Activated T-cell treated with anti-CD3 and anti-CD28 coated beads, Interleukin-2, amount 50 U/mL, for 72 hours (primary cell): ENCODE measurements around the gene POLR1A. TPM values are rescaled to one million over a fixed set of nuclear protein-coding genes. Genes with fewer than 3 reads are reported as not detected.

Experiments used
- ATAC-seq, 2 donors: fragments of 150-1000 bp; cut with Tn5 transposase; replicated peaks in 1 of 2; 2 replicates each; pipeline ENCODE4 v1.10.0; 2021; ENCODE audit warnings: moderate library complexity in 2 of 2, mild to moderate bottlenecking in 1 of 2
- DNase-seq, 2 donors: peaks; one replicate each; pipeline ENCODE4 v3.0.0; 2021 to 2022; ENCODE audit warnings: mixed read lengths in 1 of 2
- H3K27ac Mint-ChIP-seq: one replicate; pipeline ENCODE4 v1.8.0; 2022; ENCODE audit warnings: mild to moderate bottlenecking, moderate library complexity, mixed read lengths
- H3K27me3 Mint-ChIP-seq: one replicate; pipeline ENCODE4 v1.8.0; 2022; ENCODE audit warnings: low read depth, mixed read lengths
- H3K36me3 Mint-ChIP-seq, 2 donors: one replicate each; pipeline ENCODE4 v1.8.0; 2022; ENCODE audit warnings: mixed read lengths in 2 of 2, mild to moderate bottlenecking in 1 of 2; ENCODE audit not compliant: insufficient read depth in 2 of 2
- H3K4me1 Mint-ChIP-seq: one replicate; pipeline ENCODE4 v1.8.0; 2022; ENCODE audit warnings: low read depth, mixed read lengths
- H3K4me3 Mint-ChIP-seq, 2 donors: one replicate each; pipeline ENCODE4 v1.8.0; 2022; ENCODE audit warnings: mild to moderate bottlenecking in 2 of 2, mixed read lengths in 2 of 2, moderate library complexity in 2 of 2
- H3K9me3 Mint-ChIP-seq, 2 donors: one replicate each; pipeline ENCODE4 v1.8.0; 2022; ENCODE audit warnings: mixed read lengths in 2 of 2
- total RNA-seq, 2 donors: library from RNA; stranded (reverse); gene quantifications; one replicate each; pipeline ENCODE4 v1.2.3, GENCODE V29; 2022

POLR1A gene
- total RNA-seq, 2 donors from 2014 or later, result 23.5 to 28.0 TPM

DNA sequence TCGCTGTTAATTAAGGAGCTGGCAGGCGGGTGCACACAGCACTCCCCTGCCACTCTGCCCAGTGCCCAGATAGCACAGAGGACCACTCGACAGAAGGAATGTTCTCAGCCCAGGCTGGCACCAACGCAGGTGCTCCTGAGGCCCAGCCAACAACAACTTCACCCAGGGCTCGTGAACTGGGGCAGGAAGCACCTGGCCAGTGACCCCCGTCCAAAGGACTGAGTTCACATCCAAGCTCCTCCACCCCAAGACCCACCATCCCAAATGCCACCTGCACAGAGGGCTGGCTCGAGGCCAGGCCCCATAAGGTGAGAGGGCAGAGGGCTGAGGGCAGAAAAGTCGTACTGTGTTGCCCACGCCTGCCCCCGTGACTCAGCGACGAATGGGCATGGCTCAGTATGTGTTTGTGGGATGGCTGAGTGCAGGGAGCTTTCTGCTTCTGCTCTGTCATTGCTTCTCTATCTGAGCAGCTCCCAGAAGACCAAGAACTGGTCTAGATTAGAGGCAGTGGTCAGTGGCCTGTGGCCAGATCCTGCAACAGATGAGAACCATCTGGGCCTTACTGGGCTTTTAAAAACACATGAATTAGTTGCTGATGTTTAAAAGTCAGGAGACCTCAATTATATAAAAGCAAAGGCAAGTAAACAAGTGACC, 68.4 kb downstream of the POLR1A start:
- peak; percentile 53 to 57 for ATAC-seq
- peak; percentile 71 to 76 for DNase-seq
- Mint-ChIP-seq H3K36me3 (peaks cover 12 to 18% of the 10 kb centered on the region in 2 donors), H3K4me3 (peak overlapping the region; percentile 85 to 95), H3K9me3 (no peaks in the 10 kb centered on the region), H3K27me3 (no peaks in the 10 kb centered on the region), H3K4me1 (peaks cover 80% of the 10 kb centered on the region), H3K27ac (peak overlapping the region; percentile 97)

DNA sequence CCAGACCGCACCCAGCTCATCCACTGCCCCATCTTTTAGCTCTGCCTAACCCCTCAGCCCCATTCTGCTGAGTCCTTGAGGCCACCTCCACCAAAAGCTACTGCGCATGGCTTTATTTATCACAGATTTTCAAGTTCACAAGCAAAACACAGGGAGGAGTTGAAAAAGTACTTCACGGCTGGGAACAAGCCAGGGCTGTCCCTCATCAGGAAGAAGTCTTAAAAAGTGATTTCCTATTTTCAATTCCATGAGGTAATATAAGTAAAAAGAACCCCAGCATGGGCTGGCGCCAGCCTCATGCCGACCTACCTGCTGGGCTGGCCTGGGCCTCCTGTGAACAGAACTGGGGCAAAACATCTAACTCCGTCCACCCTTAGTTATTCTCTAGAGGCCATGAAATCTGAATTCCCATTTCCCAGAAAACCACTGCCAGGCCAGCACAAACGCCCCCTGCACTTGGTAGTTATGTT, 69.0 kb downstream of the POLR1A start:
- Mint-ChIP-seq H3K9me3 (no peaks in the 10 kb centered on the region), H3K4me3 (peak overlapping the region; percentile 85 to 95), H3K27ac (peak overlapping the region; percentile 97), H3K4me1 (peaks cover 76% of the 10 kb centered on the region), H3K36me3 (peaks cover 14 to 22% of the 10 kb centered on the region in 2 donors), H3K27me3 (no peaks in the 10 kb centered on the region)
- ATAC-seq (no peak), DNase-seq (no peak)

DNA sequence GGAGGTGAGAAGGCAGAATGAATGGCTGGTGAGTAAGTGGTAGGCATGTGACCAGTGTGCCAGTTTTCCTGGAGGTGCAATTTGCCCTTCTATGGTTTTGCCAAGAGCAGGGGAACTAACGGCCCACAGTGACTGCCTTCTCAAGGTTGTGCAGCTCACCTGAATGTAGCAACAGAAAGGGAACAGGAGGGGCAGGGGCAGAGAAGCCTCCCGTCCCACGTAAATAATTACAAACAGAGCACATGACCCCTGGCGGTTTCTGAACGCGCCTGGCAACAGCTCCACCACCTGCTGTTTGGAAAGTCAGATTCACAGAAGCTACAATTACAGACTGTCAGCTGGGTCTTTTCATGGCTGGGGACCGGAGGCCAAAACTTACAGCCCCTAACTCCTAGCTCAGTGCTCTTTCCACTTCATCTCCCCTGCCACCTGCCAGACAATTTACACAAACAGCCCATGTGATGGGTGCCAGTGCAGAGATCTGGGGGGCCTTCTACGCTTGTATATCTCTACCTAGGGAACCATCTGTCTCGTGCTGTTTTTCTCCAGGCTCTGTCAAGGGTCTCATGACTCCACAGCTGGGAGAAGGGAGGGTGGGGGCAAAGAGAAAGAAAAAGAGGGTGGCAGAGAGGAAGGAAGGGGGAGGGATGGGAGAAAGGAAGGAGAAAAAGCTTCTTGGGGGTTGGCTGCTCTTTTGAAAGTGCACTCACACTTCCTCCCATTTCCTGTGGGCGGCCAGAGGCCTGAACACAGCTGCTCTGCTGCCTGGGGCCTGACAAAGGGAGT, 69.6 kb downstream of the POLR1A start:
- Mint-ChIP-seq H3K4me3 (peak overlapping the region; percentile 85 to 95), H3K27ac (peak overlapping the region; percentile 77), H3K27me3 (no peaks in the 10 kb centered on the region), H3K36me3 (peaks cover 12 to 23% of the 10 kb centered on the region in 2 donors), H3K9me3 (no peaks in the 10 kb centered on the region), H3K4me1 (peaks cover 74% of the 10 kb centered on the region)
- ATAC-seq (peak; percentile 38 to 54), DNase-seq (peak; percentile 72 to 74)

DNA sequence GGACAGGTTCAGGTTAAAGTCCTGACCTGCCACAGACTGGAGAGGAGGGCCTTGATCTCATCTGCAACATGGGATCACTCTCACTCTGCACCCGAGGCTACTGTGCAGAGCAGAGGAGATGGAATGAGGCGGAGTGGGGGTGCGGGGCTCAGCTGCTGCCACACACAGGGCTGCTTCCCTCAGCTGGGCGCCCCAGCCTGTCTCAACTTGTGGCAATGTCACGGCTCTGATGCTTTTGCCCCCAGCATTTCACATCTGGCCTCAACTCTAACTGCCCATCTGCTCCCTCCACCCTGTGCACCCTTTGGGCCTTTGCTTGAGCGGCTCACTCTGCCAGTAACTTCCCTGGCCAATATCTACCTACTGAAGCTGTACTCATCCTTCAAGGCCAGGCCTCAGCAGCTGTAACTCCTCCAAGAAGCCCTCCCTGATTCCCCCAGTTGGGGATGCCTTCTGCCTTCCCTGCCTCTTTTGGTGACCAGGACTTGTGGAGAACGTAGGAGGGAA, 70.3 kb downstream of the POLR1A start:
- H3K36me3 Mint-ChIP-seq, result peaks cover 13 to 22% of the 10 kb centered on the region in 2 donors
- H3K9me3 Mint-ChIP-seq, result no peaks in the 10 kb centered on the region
- peak overlapping the region; percentile 77 for H3K27ac Mint-ChIP-seq
- H3K4me3 Mint-ChIP-seq, result peak overlapping the region; percentile 85 to 95
- ATAC-seq (no peak), DNase-seq (no peak)
- H3K4me1 Mint-ChIP-seq, result peaks cover 67% of the 10 kb centered on the region
- no peaks in the 10 kb centered on the region for H3K27me3 Mint-ChIP-seq

DNA sequence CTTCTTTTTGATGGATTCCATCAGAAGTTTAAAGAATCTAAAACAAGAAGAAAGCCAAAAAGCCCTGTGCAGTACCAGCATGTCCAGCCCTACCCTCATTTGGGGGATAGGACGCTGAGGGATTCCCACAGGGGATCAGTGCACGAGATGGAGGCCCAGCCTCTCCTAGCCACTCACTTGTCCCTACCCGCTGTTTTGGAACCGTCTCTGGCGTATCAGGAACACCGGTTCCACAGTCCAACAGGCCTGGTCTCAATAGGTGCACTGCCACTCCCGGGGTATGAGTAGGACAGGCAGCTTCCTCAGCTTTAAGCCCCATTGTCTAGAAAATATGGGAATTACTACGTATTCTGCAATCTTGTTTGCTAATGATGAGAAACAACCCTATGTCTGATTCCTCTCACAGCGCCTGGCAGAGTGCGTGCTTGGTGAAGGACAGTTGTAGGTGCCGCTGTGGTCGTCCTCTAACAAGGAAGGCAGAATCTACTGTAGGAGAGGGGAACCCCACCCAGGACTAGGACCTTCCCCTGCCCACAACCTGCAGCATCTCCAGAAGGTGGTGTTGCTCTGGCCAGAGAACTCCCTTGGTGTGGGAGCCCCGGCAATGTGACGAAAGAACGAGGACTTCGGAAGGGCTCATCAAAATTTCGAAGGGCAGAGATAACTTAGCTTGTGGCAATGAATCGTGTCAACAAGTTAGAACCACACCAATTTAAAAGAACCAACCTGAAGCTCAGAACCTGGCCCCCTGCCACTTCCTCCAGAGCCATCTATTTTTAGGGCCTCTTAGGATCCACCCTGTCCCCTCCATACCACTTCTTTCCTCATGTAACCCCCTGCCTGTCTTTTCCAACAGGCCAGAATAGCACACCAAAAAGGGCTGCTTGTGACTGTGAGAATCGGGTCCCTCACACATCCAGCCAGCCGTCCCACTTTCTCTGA, 71.7 kb downstream of the POLR1A start:
- no peaks in the 10 kb centered on the region for H3K9me3 Mint-ChIP-seq
- no peak for DNase-seq
- ATAC-seq, result no peak
- no peak overlapping the region for H3K4me3 Mint-ChIP-seq
- H3K27me3 Mint-ChIP-seq, result no peaks in the 10 kb centered on the region
- peaks cover 11 to 22% of the 10 kb centered on the region in 2 donors for H3K36me3 Mint-ChIP-seq
- no peak overlapping the region for H3K27ac Mint-ChIP-seq
- peaks cover 53% of the 10 kb centered on the region for H3K4me1 Mint-ChIP-seq

DNA sequence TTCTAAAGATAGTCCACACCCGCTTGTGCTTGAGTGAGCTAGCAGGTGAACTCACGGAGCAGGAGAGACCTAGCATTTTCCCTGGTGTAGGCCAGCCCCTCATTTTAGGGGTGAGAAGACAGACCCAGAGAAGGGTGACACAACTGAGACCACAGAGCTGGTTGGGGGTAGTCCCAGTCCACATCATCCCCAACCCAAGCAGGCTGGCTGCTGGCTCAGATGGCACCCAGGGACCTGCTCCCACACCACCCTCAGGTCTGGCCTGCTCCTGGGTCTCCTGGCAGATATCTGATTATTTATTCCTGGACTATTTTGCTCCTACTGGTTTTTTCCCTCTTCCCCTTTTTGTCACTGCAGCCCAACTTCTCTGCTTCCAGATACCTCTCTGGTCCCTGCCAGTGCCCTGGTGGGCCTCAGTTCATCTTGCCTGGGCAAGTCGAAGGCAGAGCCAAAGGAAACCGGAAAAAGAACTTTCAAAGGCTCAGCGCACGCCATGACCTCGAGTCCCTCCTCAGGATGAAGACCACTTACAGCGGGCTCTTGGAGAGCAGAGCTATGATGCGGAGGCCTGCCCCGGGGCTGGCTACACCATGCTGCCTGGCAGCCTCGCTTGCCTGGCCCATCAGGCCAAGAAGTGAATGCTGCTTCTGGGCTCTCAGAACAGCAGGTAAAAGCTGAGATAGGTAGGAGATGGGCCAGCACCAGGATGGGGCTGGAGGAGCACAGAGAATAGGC, 72.7 kb downstream of the POLR1A start:
- DNase-seq, result no peak
- Mint-ChIP-seq H3K9me3 (no peaks in the 10 kb centered on the region), H3K4me1 (peaks cover 43% of the 10 kb centered on the region), H3K27ac (peak overlapping the region; percentile 13), H3K36me3 (peaks cover 8 to 20% of the 10 kb centered on the region in 2 donors), H3K27me3 (no peaks in the 10 kb centered on the region), H3K4me3 (no peak overlapping the region)
- ATAC-seq, result no peak

DNA sequence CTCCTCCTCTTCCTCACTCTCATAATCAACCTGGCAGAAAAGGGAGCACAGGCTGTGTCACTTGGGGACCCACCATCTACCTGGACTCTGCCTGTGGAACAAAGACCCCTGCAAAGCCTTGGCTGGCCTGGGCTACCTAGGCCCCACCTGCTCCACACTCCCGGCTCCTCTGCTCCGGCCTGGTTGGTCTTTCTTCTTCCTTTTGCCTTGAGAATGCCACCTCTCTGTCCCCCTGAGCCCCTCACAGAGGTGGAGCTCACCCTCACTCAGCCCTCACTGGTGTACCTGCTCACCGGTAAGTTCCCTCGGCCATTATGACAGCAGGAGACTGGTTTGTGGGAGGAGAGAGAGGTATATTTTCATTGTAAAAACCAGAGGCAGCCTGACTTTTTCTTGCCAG, 74.1 kb downstream of the POLR1A start:
- Mint-ChIP-seq H3K9me3 (no peaks in the 10 kb centered on the region), H3K4me1 (peaks cover 29% of the 10 kb centered on the region), H3K4me3 (no peak overlapping the region), H3K36me3 (peaks cover 8 to 22% of the 10 kb centered on the region in 2 donors), H3K27ac (no peak overlapping the region), H3K27me3 (no peaks in the 10 kb centered on the region)
- DNase-seq (no peak), ATAC-seq (no peak)

DNA sequence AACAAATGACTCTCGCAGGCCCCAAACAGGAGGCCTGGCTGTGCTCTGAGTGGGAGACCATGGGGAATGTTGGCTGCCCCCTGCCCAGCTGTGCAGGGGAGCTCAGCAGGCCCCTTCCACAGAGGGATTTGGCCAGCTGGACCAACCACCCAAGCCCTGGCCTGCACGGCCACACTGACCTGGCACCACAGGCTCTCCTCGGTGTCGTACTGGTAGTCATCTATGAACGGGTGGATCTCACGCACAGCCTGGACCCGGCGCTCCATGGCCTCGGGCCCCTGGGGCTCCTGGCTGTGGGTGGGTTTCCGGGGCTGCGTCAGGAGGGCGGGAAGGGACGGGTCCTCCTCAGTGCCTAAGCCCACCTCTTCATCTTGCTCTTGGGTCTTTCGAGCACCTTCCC, 74.5 kb downstream of the POLR1A start:
- ATAC-seq (no peak), DNase-seq (no peak)
- peaks cover 24% of the 10 kb centered on the region for H3K4me1 Mint-ChIP-seq
- H3K36me3 Mint-ChIP-seq, result peaks cover 8 to 22% of the 10 kb centered on the region in 2 donors
- no peak overlapping the region for H3K27ac Mint-ChIP-seq
- H3K4me3 Mint-ChIP-seq, result no peak overlapping the region
- H3K9me3 Mint-ChIP-seq, result no peaks in the 10 kb centered on the region
- H3K27me3 Mint-ChIP-seq, result no peaks in the 10 kb centered on the region

DNA sequence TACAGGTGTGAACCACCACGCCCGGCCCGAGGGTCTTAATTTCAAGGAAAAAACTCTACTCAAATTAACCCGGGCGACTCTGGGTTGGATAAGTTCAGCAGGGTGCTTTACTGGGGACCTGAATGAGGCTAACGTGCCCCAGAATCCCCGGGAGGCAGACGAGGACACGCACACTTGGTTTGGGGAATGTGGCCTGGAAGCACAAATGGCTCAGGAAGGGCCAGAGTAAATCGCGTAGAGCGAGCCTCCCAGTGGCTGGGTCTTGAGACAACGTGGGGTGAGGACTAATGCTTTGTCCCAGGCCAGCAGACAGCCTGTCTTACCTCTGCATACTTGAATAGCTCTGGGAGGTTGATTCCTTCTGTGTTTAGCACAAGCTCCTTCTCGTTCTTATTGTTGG, 75.8 kb downstream of the POLR1A start:
- no peaks in the 10 kb centered on the region for H3K9me3 Mint-ChIP-seq
- no peaks in the 10 kb centered on the region for H3K27me3 Mint-ChIP-seq
- H3K36me3 Mint-ChIP-seq, result peaks cover 8 to 22% of the 10 kb centered on the region in 2 donors
- H3K4me1 Mint-ChIP-seq, result peaks cover 14% of the 10 kb centered on the region
- no peak for DNase-seq
- no peak overlapping the region for H3K27ac Mint-ChIP-seq
- H3K4me3 Mint-ChIP-seq, result no peak overlapping the region
- no peak for ATAC-seq

DNA sequence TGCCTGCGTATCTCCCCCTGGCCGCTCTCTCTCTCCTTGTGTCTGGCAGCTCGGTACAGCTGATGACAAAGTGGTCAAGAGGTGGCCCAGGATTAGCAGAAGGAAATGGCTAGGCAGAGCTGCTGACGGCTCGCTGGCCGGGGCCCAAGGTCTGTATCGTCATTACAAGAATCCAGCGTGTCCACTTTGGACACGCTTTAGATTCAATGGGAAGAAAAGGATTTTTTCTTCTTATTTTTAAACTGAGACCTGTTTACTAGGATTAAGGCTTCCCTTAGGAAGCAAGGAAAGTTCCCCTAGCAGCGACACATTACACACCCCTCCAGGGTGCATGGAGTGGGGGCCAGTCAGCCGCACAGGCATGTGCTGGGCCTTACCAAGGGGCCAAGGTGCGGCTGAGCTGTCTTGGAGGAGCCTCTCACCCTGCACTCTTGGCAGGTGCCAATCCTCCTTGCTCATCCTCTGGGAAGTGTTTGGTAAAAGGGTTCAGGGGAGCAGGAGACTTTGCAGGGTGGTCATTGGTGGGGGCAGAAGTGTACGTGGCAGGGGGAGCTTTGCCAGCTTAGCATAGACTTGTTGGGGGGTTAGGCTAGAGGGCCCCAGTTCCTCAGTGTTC, 76.8 kb downstream of the POLR1A start:
- Mint-ChIP-seq H3K9me3 (no peaks in the 10 kb centered on the region), H3K27me3 (no peaks in the 10 kb centered on the region), H3K4me3 (no peak overlapping the region), H3K27ac (no peak overlapping the region), H3K4me1 (peaks cover 4% of the 10 kb centered on the region), H3K36me3 (peaks cover 10 to 26% of the 10 kb centered on the region in 2 donors)
- ATAC-seq (no peak), DNase-seq (no peak)

DNA sequence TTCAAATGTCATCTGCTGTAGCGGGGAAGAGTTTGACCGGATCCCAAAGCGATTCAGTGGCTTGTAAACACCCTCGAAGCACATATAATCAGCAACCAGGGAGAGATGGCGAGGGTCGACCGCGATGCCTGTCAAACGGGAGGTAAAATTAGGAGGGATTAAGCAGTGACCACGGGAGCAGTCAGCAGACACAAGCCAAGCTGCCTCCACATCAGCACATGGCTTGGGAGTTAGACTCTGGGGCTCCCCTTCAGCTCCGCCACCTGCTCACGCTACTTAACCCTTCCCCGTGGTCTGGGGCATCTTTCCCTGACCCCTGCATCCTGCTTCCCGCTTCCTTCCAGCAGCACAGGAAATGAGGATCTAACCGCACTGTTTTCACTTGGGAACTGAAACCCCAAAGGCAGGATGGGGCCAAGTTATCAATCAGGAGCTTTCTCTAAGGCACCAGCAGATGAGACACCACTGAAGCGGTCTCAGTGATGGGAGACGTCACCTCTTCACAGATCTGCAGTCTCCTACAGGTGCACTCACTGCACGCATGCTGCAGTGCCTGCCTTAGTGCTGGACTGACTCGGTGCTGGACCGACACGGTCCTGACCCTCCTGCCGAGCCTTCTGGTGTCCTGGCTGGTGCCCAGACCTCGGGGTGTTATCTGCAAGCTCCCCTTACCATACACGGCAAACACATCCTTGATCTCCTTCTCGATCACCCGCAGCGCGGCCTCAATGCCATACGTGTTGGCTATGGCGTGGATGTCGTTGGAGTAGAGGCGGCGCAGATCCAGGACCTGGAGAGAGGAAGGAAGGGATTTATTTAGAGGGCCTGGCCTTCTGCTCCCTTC, 77.5 kb downstream of the POLR1A start:
- H3K36me3 Mint-ChIP-seq, result peaks cover 10 to 24% of the 10 kb centered on the region in 2 donors
- ATAC-seq (no peak), DNase-seq (no peak)
- H3K9me3 Mint-ChIP-seq, result no peaks in the 10 kb centered on the region
- no peak overlapping the region for H3K27ac Mint-ChIP-seq
- H3K4me3 Mint-ChIP-seq, result no peak overlapping the region
- H3K27me3 Mint-ChIP-seq, result no peaks in the 10 kb centered on the region
- H3K4me1 Mint-ChIP-seq, result peaks cover 9% of the 10 kb centered on the region
